ENCODE measurements around the gene ENG. TPM values are rescaled to one million over a fixed set of nuclear protein-coding genes. Genes with fewer than 3 reads are reported as not detected.
A peak's percentile ranks its signal among the peaks of the same experiment; 100 is the strongest.
"Not testable (repeated sequence)": the region's sequence is repeated elsewhere in the genome, so short reads cannot be mapped to it uniquely, and the experiment has no call there.

Gene ENG
- total RNA-seq, 1 experiment from 2014 or later, result 4.1 TPM

GRCh38 chr9:127845619-127846018 is 8.8 kb downstream of the ENG start:
- DNase-seq (ENCODE audit: low read depth), result not testable (repeated sequence)

GRCh38 chr9:127844821-127845359 is 9.6 kb downstream of the ENG start:
- peak; percentile 52 for DNase-seq (ENCODE audit: low read depth)

GRCh38 chr9:127841087-127841835 is 13.2 kb downstream of the ENG start:
- no peak for DNase-seq (ENCODE audit: low read depth)

GRCh38 chr9:127838375-127839078 is 15.9 kb downstream of the ENG start:
- DNase-seq (ENCODE audit: low read depth), result peak; percentile 86

GRCh38 chr9:127837346-127837745 is 17.1 kb downstream of the ENG start:
- DNase-seq (ENCODE audit: low read depth), result no peak

- DNase-seq (ENCODE audit: low read depth), result not testable (repeated sequence)
These were observed 17.9 kb downstream of the ENG start for GRCh38 chr9:127836561-127836960.

- DNase-seq (ENCODE audit: low read depth), result peak; percentile 44
These were observed 18.4 kb downstream of the ENG start for GRCh38 chr9:127835991-127836516.

- DNase-seq (ENCODE audit: low read depth), result no peak
These were observed 20.9 kb downstream of the ENG start for GRCh38 chr9:127833555-127833954.

- DNase-seq (ENCODE audit: low read depth), result no peak
These were observed 22.2 kb downstream of the ENG start for GRCh38 chr9:127832248-127832647.

GRCh38 chr9:127829205-127829906 is 25.1 kb downstream of the ENG start:
- no peak for DNase-seq (ENCODE audit: low read depth)

- no peak for DNase-seq (ENCODE audit: low read depth)
These were observed 26.0 kb downstream of the ENG start for GRCh38 chr9:127828262-127829031.

- DNase-seq (ENCODE audit: low read depth), result no peak
These were observed 28.1 kb downstream of the ENG start for GRCh38 chr9:127826253-127826913.

- no peak for DNase-seq (ENCODE audit: low read depth)
These were observed 29.0 kb downstream of the ENG start for GRCh38 chr9:127825319-127826051.

- DNase-seq (ENCODE audit: low read depth), result no peak
These were observed 32.4 kb downstream of the ENG start for GRCh38 chr9:127822108-127822507.

GRCh38 chr9:127818574-127818973 is 35.9 kb downstream of the ENG start:
- no peak for DNase-seq (ENCODE audit: low read depth)

- no peak for DNase-seq (ENCODE audit: low read depth)
These were observed 36.5 kb downstream of the ENG start for GRCh38 chr9:127817881-127818434.

- no peak for DNase-seq (ENCODE audit: low read depth)
These were observed 37.7 kb downstream of the ENG start for GRCh38 chr9:127816728-127817127.

- DNase-seq (ENCODE audit: low read depth), result no peak
These were observed 38.1 kb downstream of the ENG start for GRCh38 chr9:127816362-127816725.

GRCh38 chr9:127815512-127816361 is 38.7 kb downstream of the ENG start:
- DNase-seq (ENCODE audit: low read depth), result no peak
